Body of pancreas (tissue), 4 donors: Measurements from ENCODE around the gene CCND2.

Experiments used
- POLR2A ChIP-seq, 3 donors: fragments of 450-650 bp; IDR thresholded peaks; one replicate each; pipeline ENCODE4 v1.6.1; 2016; ENCODE audit warnings: antibody characterized with exemption in 3 of 3, mild to moderate bottlenecking in 2 of 3
- TF ChIP-seq, protein P1 (sequence below), 7 experiments: fragments of 450-650 bp in 4 of 7; fragments of 200-600 bp in 3 of 7; sonication (generic) in 3 of 7; IDR thresholded peaks; one replicate each; pipeline ENCODE4 v1.5.1; 2016 to 2019; ENCODE audit warnings: antibody characterized with exemption in 7 of 7

GRCh38 chr12:4270831-4271716 is 2.5 kb upstream of the CCND2 start:
- TF ChIP-seq, protein P1, sequence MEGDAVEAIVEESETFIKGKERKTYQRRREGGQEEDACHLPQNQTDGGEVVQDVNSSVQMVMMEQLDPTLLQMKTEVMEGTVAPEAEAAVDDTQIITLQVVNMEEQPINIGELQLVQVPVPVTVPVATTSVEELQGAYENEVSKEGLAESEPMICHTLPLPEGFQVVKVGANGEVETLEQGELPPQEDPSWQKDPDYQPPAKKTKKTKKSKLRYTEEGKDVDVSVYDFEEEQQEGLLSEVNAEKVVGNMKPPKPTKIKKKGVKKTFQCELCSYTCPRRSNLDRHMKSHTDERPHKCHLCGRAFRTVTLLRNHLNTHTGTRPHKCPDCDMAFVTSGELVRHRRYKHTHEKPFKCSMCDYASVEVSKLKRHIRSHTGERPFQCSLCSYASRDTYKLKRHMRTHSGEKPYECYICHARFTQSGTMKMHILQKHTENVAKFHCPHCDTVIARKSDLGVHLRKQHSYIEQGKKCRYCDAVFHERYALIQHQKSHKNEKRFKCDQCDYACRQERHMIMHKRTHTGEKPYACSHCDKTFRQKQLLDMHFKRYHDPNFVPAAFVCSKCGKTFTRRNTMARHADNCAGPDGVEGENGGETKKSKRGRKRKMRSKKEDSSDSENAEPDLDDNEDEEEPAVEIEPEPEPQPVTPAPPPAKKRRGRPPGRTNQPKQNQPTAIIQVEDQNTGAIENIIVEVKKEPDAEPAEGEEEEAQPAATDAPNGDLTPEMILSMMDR (IDR thresholded peaks at IDR 0.05): no peak
- TF ChIP-seq POLR2A (IDR thresholded peaks at IDR 0.05): peak in 1 of 3 donors; percentile 14
